ENCODE measurements around the gene LPIN1. TPM values are rescaled to one million over a fixed set of nuclear protein-coding genes. Genes with fewer than 3 reads are reported as not detected.

LPIN1 gene
- total RNA-seq, 1 donor from 2014 or later, result 62.9 TPM

DNA sequence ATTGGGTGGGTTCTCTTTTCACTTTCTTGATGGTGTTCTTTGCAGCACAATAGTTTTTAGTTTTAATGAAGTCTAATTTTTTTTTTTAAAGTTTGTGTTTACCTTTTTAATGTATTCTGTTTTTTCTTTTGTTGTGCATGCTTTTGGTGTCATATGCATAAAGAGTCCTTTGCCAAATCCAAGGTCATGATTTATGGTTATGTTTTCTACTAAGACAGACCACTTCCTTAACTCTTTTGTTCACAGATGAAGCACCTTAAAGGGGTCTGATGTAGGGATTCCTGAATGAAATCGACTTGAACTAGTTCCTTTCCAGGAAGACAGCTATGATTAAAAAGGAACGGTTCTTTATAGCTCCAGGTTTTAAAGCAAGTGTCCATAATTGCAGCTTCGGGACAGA is 23.1 kb downstream of the LPIN1 start:
- Histone ChIP-seq H3K9me3 (no peaks in the 10 kb centered on the region), H3K27ac (no peak overlapping the region), H3K36me3 (peaks cover 79% of the 10 kb centered on the region), H3K27me3 (no peaks in the 10 kb centered on the region), H3K4me1 (peaks cover 2% of the 10 kb centered on the region), H3K4me3 (no peak overlapping the region)
- ATAC-seq (no peak), DNase-seq (no peak)
- TF ChIP-seq, protein P1, sequence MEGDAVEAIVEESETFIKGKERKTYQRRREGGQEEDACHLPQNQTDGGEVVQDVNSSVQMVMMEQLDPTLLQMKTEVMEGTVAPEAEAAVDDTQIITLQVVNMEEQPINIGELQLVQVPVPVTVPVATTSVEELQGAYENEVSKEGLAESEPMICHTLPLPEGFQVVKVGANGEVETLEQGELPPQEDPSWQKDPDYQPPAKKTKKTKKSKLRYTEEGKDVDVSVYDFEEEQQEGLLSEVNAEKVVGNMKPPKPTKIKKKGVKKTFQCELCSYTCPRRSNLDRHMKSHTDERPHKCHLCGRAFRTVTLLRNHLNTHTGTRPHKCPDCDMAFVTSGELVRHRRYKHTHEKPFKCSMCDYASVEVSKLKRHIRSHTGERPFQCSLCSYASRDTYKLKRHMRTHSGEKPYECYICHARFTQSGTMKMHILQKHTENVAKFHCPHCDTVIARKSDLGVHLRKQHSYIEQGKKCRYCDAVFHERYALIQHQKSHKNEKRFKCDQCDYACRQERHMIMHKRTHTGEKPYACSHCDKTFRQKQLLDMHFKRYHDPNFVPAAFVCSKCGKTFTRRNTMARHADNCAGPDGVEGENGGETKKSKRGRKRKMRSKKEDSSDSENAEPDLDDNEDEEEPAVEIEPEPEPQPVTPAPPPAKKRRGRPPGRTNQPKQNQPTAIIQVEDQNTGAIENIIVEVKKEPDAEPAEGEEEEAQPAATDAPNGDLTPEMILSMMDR (IDR thresholded peaks at IDR 0.05), result no peak
- intact Hi-C loops (cut with DNase I), result no loop called here

DNA sequence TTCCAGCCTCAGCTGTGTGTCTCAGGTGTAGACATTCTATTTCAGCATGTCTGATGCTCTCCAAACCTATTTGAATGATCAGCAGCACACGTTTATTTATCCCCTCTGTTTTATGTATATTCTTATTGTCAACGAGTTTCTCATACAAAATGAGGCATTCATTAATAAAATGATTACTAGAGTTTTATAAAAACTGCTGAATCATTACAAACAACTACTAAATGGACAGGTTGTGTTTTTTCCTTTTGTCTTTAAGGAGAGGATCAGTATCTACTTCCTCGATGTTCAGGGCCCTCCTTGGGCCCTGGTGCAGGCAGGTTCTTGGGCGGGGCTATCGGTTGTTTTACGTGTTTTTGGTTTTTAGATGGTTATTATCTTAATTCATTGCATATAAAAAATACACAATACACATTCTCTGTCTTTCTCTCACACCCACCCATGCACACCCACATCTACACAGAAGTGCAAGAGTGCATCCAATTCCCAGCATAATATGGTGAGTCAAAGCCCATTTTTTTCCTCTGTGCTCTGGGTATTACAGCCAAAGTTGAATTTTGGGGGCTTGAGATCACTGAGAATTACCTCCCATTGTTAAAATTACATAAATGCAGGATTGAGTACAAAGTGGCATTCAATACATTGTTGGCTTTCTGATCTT is 24.2 kb downstream of the LPIN1 start:
- no peak for ATAC-seq
- H3K36me3 ChIP-seq, result peaks cover 82% of the 10 kb centered on the region
- no peak overlapping the region for H3K27ac ChIP-seq
- no peaks in the 10 kb centered on the region for H3K4me1 ChIP-seq
- no peak overlapping the region for H3K4me3 ChIP-seq
- H3K9me3 ChIP-seq, result no peaks in the 10 kb centered on the region
- intact Hi-C loops (cut with DNase I), result no loop called here
- TF ChIP-seq, protein P1 (IDR thresholded peaks at IDR 0.05), result no peak
- no peaks in the 10 kb centered on the region for H3K27me3 ChIP-seq
- DNase-seq, result no peak

DNA sequence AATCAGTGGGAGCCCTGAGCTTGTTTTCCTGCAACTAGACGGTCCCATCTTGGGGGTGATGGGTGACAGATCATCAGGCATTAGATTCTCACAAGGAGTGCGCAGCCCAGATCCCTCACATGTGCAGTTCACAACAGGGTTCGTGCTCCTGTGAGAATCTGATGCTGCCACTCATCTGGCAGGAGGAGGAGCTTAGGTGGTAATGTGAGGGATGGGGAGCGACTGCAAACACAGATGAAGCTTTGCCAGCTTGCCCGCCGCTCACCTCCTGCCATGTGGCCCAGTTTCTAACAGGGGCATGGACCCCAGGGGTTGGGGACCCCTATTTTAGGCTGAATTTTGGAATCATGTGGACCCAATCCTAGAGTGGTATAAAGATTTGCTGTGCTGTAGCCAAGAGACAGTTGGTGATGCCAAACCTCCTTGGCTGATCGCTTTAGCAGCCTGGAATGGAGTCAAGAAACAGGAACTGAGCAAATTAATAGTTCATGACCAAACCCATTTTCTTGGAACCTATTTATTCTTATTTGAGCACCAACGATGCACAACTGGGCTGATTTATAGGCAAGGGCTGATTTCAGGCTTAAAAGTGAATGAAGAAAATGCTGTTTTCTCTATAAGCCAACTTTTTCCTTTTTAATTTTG is 25.7 kb downstream of the LPIN1 start:
- intact Hi-C loops (cut with DNase I), result no loop called here
- TF ChIP-seq, protein P1 (IDR thresholded peaks at IDR 0.05), result no peak
- no peak overlapping the region for H3K4me3 ChIP-seq
- ATAC-seq (no peak), DNase-seq (no peak)
- no peak overlapping the region for H3K27ac ChIP-seq
- H3K9me3 ChIP-seq, result no peaks in the 10 kb centered on the region
- H3K27me3 ChIP-seq, result no peaks in the 10 kb centered on the region
- peaks cover 76% of the 10 kb centered on the region for H3K36me3 ChIP-seq
- H3K4me1 ChIP-seq, result no peaks in the 10 kb centered on the region

DNA sequence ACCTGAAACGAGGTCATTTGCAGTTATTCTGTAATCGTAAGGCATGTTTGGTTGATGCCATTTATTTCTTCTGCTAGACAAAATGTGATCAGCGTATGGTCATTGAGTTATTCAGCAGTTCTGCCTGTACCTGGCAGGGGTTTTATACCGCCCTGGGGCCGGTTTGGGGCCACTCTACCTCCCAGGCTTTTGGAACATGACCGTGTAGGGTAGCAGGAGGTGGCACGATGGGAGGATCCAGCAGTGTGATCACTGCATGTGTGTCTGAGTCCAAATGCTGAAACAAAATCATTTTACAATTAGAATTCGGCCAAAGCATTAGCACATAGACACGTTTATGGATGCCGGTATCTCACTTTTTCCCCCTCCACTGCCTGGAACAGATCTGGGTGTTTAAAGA is 26.7 kb downstream of the LPIN1 start:
- H3K9me3 ChIP-seq, result no peaks in the 10 kb centered on the region
- intact Hi-C loops (cut with DNase I), result no loop called here
- peaks cover 66% of the 10 kb centered on the region for H3K36me3 ChIP-seq
- H3K27ac ChIP-seq, result no peak overlapping the region
- no peaks in the 10 kb centered on the region for H3K27me3 ChIP-seq
- TF ChIP-seq, protein P1 (IDR thresholded peaks at IDR 0.05), result no peak
- H3K4me3 ChIP-seq, result no peak overlapping the region
- no peaks in the 10 kb centered on the region for H3K4me1 ChIP-seq
- no peak for ATAC-seq
- no peak for DNase-seq

DNA sequence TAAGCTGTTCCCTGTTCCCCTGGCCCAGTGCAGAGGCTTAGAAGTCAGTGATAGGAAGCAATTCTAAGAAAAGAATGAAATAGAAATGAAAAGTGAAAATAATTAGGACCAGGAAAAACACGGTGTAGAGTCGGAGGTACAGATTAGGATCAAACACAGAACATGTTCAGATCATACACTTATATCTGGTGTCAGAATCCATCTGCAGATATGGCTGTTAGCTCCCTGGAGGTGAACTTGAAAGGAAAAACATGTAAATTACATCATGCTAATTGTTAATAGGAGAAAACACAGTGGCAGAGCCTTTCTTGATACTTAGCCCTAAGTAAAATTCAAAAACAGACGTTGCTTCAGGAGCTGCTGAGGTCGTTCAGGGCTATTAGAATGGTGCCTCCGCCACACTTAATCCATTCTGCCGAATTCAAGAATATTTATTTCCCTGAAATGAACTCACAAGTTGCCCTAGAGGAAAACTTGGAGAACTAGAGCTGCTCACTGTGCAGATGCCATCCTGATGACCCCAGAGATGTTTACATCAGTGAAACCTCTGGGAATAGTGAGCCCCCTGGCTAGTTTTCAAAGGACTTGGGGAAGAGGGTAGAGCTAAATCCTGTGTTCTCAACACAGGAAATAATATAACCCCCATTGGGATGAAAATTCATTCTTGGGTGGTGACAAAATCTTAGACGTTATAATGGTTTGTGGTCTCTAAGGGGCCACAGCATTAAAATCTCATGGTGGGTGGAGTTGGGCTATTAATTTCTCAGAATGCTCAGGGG is 27.5 kb downstream of the LPIN1 start:
- Histone ChIP-seq H3K27me3 (no peaks in the 10 kb centered on the region), H3K27ac (no peak overlapping the region), H3K4me1 (peaks cover 8% of the 10 kb centered on the region), H3K36me3 (peaks cover 61% of the 10 kb centered on the region), H3K9me3 (no peaks in the 10 kb centered on the region), H3K4me3 (no peak overlapping the region)
- TF ChIP-seq, protein P1 (IDR thresholded peaks at IDR 0.05), result no peak
- intact Hi-C loops (cut with DNase I), result no loop called here
- ATAC-seq (no peak), DNase-seq (no peak)
